Endothelial cell of umbilical vein (primary cell): ENCODE measurements around the gene EYS. TPM values are rescaled to one million over a fixed set of nuclear protein-coding genes. Genes with fewer than 3 reads are reported as not detected.

ENCODE experiments used
- BruUV-seq: library from RNA; stranded (reverse); fragments of 400-500 nt; replicated peaks from 2 replicates; lab custom pipeline; 2021; lab: Mats Ljungman, UMichigan
- CTCF ChIA-PET: fragments of 300-600, 350-600 bp; sonication (Branson Sonifier 250); formaldehyde crosslinking; loops from one replicate; lab custom pipeline; 2021; ENCODE audit warnings: antibody characterized with exemption, inconsistent platforms; lab: Charles Lee
- POLR2A ChIA-PET: fragments of 300-600, 350-600 bp; sonication (Branson Sonifier 250); formaldehyde crosslinking; loops from one replicate; lab custom pipeline; 2021; ENCODE audit warnings: antibody characterized with exemption, inconsistent platforms; lab: Charles Lee
- DNase-seq: peaks from one replicate; pipeline ENCODE4 v3.0.0-alpha.2; 2011; ENCODE audit warnings: low read depth, low spot score
- FAIRE-seq: peaks from 2 replicates; lab custom pipeline; 2011; peaks lifted over from hg19 to GRCh38; lab: Jason Lieb, UNC
- H2AFZ ChIP-seq: 2 replicates; pipeline ENCODE4 v1.6.0; 2012; ENCODE audit warnings: low read depth, low read length, control low read depth, inconsistent platforms
- H3K27ac ChIP-seq: 2 replicates; pipeline ENCODE4 v1.5.1; 2011; ENCODE audit warnings: low read depth, mild to moderate bottlenecking, control low read depth, low read length, moderate library complexity; ENCODE audit not compliant: insufficient read depth
- H3K27me3 ChIP-seq, 2 experiments: 2 replicates each; pipeline versions ENCODE4 v1.6.0 to v1.6.1; 2011; ENCODE audit warnings: low read length in 2 of 2, mixed read lengths in 1 of 2; ENCODE audit not compliant: control insufficient read depth in 2 of 2, insufficient read depth in 2 of 2
- H3K36me3 ChIP-seq, 2 experiments: 2 replicates in 1 of 2; 3 replicates in 1 of 2; pipeline ENCODE4 v1.5.1; 2011; ENCODE audit warnings: low read length in 2 of 2, mild to moderate bottlenecking in 1 of 2, moderate library complexity in 1 of 2; ENCODE audit not compliant: control insufficient read depth in 2 of 2, insufficient read depth in 2 of 2; ENCODE audit errors: extremely low read depth in 1 of 2
- H3K4me1 ChIP-seq: 3 replicates; pipeline ENCODE4 v1.5.1; 2011; ENCODE audit warnings: mild to moderate bottlenecking, low read length; ENCODE audit not compliant: control insufficient read depth, insufficient read depth; ENCODE audit errors: extremely low read depth
- H3K4me2 ChIP-seq: 2 replicates; pipeline ENCODE4 v1.6.1; 2011; ENCODE audit warnings: low read length, control low read depth, mixed read lengths; ENCODE audit not compliant: insufficient read depth
- H3K4me3 ChIP-seq, 3 experiments: fragments of 200-600 bp in 1 of 3; sonication (generic), shearing (Covaris generic) in 1 of 3; replicated peaks in 1 of 3; 2 replicates each; pipeline ENCODE4 v1.5.1; 2011 to 2016; ENCODE audit warnings: control low read depth in 3 of 3, low read length in 3 of 3, mild to moderate bottlenecking in 2 of 3, inconsistent platforms in 1 of 3, low read depth in 1 of 3, moderate library complexity in 1 of 3; ENCODE audit not compliant: insufficient read depth in 1 of 3
- H3K79me2 ChIP-seq: 2 replicates; pipeline ENCODE4 v1.6.0; 2012; ENCODE audit warnings: low read length, inconsistent platforms; ENCODE audit not compliant: control insufficient read depth, insufficient read depth
- H3K9ac ChIP-seq: replicated peaks from 2 replicates; pipeline ENCODE3; 2011; ENCODE audit warnings: low read length, control low read depth; ENCODE audit not compliant: insufficient read depth; ENCODE audit errors: extremely low read depth
- H3K9me1 ChIP-seq: replicated peaks from 3 replicates; pipeline ENCODE4 v1.6.0; 2011; ENCODE audit warnings: mild to moderate bottlenecking, low read length; ENCODE audit not compliant: control insufficient read depth, insufficient read depth; ENCODE audit errors: extremely low read depth
- H3K9me3 ChIP-seq: replicated peaks from 2 replicates; pipeline ENCODE4 v1.5.1; 2012; ENCODE audit warnings: low read length, inconsistent platforms; ENCODE audit not compliant: control insufficient read depth, insufficient read depth
- H4K20me1 ChIP-seq: replicated peaks from 2 replicates; pipeline ENCODE3; 2011; ENCODE audit warnings: mild to moderate bottlenecking, low read length; ENCODE audit not compliant: control insufficient read depth, insufficient read depth; ENCODE audit errors: extremely low read depth
- CTCF ChIP-seq, 2 donors: IDR thresholded peaks; 1 replicate in 1 of 2; 2 replicates in 1 of 2; pipeline ENCODE4 v1.5.1; 2011; ENCODE audit warnings: low read length in 2 of 2, mild to moderate bottlenecking in 2 of 2, moderate library complexity in 2 of 2, control low read depth in 1 of 2, inconsistent platforms in 1 of 2, low read depth in 1 of 2; ENCODE audit not compliant: insufficient read depth in 1 of 2; ENCODE audit errors: extremely low read depth in 1 of 2
- EZH2 ChIP-seq: IDR thresholded peaks from 2 replicates; pipeline ENCODE4 v1.6.1; 2012; ENCODE audit warnings: borderline replicate concordance, low read depth, mild to moderate bottlenecking, moderate library complexity, low read length, inconsistent platforms; ENCODE audit not compliant: severe bottlenecking
- FOS ChIP-seq: IDR thresholded peaks from 2 replicates; pipeline ENCODE4 v1.6.1; 2011; ENCODE audit warnings: mild to moderate bottlenecking, low read length, moderate library complexity, borderline replicate concordance; ENCODE audit not compliant: insufficient read depth
- GATA2 ChIP-seq: IDR thresholded peaks from 2 replicates; pipeline ENCODE4 v1.7.0; 2011; ENCODE audit warnings: low read depth, mild to moderate bottlenecking, moderate library complexity, mixed read lengths, low read length; ENCODE audit not compliant: insufficient read length, insufficient read depth
- JUN ChIP-seq: IDR thresholded peaks from 2 replicates; pipeline ENCODE4 v1.6.1; 2011; ENCODE audit warnings: borderline replicate concordance, low read depth; ENCODE audit not compliant: insufficient read length, insufficient read depth
- MAX ChIP-seq: IDR thresholded peaks from 2 replicates; pipeline ENCODE4 v1.6.1; 2011; ENCODE audit not compliant: insufficient read depth, insufficient read length
- MYC ChIP-seq: IDR thresholded peaks from one replicate; pipeline ENCODE4 v1.6.1; 2011; ENCODE audit warnings: mild to moderate bottlenecking, low read depth, low read length
- POLR2A ChIP-seq: IDR thresholded peaks from 2 replicates; pipeline ENCODE4 v1.6.1; 2012; ENCODE audit warnings: low read depth, mild to moderate bottlenecking, control low read depth, low read length
- POLR2AphosphoS5 ChIP-seq: IDR thresholded peaks from 2 replicates; pipeline ENCODE4 v1.6.1; 2012; ENCODE audit warnings: low read depth, mild to moderate bottlenecking, control low read depth, low read length, moderate library complexity; ENCODE audit not compliant: insufficient read depth
- dilution Hi-C: fragments of 300-500 bp; cut with MboI; formaldehyde crosslinking; loops from one replicate; pipeline ENCODE4 v1.15.0; 2019; ENCODE audit warnings: low sequenced_read_pairs; ENCODE audit not compliant: extremely low pct_ligation_motif_present
- intact Hi-C: fragments of 100-400 bp; cut with micrococcal nuclease; formaldehyde crosslinking; loops from one replicate; pipeline ENCODE4 v1.10.0; 2022
- polyA plus RNA-seq, 4 experiments: library from polyadenylated mRNA; depleted of rRNA in 3 of 4; stranded (reverse) in 3 of 4; unstranded in 1 of 4; fragments of >200 nt; gene quantifications; 2 replicates each; pipeline versions ENCODE4 v1.2.1 to v1.2.3, GENCODE V29; 2011 to 2012; ENCODE audit warnings: missing spikeins in 1 of 4
- total RNA-seq: library from RNA; stranded (reverse); gene quantifications from 2 replicates; pipeline ENCODE4 v1.2.3, GENCODE V29; 2021

Gene EYS
- total and polyA plus RNA-seq, 2 donors (not counting 3 experiments of a cell fraction or from before 2014, with no cell fraction given), result 0.01 to 0.27 TPM

GRCh38 chr6:64750910-64751309 lies 956.1 kb downstream of the EYS start:
- POLR2A ChIA-PET, result no interaction called here
- Histone ChIP-seq H3K79me2 (no peaks in the 10 kb centered on the region), H3K9me3 (no peaks in the 10 kb centered on the region), H3K4me3 (no peak overlapping the region), H2AFZ (no peak overlapping the region), H4K20me1 (no peaks in the 10 kb centered on the region), H3K27me3 (no peaks in the 10 kb centered on the region), H3K9ac (no peak overlapping the region), H3K9me1 (no peaks in the 10 kb centered on the region), H3K36me3 (no peaks in the 10 kb centered on the region), H3K4me2 (no peak overlapping the region), H3K4me1 (no peaks in the 10 kb centered on the region), H3K27ac (no peak overlapping the region)
- no TSS peak for BruUV-seq
- CTCF ChIA-PET, result no interaction called here
- FAIRE-seq, result no peak
- intact Hi-C loops (no loop called here), dilution Hi-C loops (no loop called here)
- no peak for TF ChIP-seq MAX
- no peak for DNase-seq

GRCh38 chr6:64737418-64737817 lies 969.6 kb downstream of the EYS start:
- DNase-seq (no peak), FAIRE-seq (no peak)
- CTCF ChIA-PET, result no interaction called here

More at GRCh38 chr6:64737418-64737817, 969.6 kb downstream of the EYS start:
- H3K27ac ChIP-seq, result no peak overlapping the region
- no peaks in the 10 kb centered on the region for H3K9me1 ChIP-seq
- H3K79me2 ChIP-seq, result no peaks in the 10 kb centered on the region
- dilution Hi-C loops (no loop called here), intact Hi-C loops (no loop called here)
- no peak overlapping the region for H2AFZ ChIP-seq
- no peaks in the 10 kb centered on the region for H3K4me1 ChIP-seq
- H3K9ac ChIP-seq, result no peak overlapping the region
- no peaks in the 10 kb centered on the region for H3K27me3 ChIP-seq
- BruUV-seq, result no TSS peak
- POLR2A ChIA-PET, result no interaction called here
- H3K4me3 ChIP-seq, result no peak overlapping the region
- no peak overlapping the region for H3K4me2 ChIP-seq
- no peaks in the 10 kb centered on the region for H3K9me3 ChIP-seq
- H4K20me1 ChIP-seq, result no peaks in the 10 kb centered on the region
- no peaks in the 10 kb centered on the region for H3K36me3 ChIP-seq
- TF ChIP-seq CTCF (IDR thresholded peaks at IDR 0.05; ENCODE audit: extremely low read depth in 1 of 2, insufficient read depth in 1 of 2, low read depth in 1 of 2, low read length in 2 of 2), result no peak
- TF ChIP-seq JUN, result no peak
- no peak for TF ChIP-seq EZH2
- TF ChIP-seq MAX, result no peak
- no peak for TF ChIP-seq POLR2AphosphoS5
- TF ChIP-seq POLR2A, result no peak
- no peak for TF ChIP-seq FOS
- TF ChIP-seq GATA2, result no peak
- TF ChIP-seq MYC, result no peak
